Subcutaneous adipose tissue (tissue), 4 donors: ENCODE data around the gene ADAMTSL1. TPM values are rescaled to one million over a fixed set of nuclear protein-coding genes. Genes with fewer than 3 reads are reported as not detected.

Experiments used
- total RNA-seq, 4 donors: library from RNA; depleted of rRNA; stranded (reverse); fragments of >200 nt; gene quantifications; one replicate each; pipeline ENCODE4 v1.1.0, GENCODE V29; 2016
- TF ChIP-seq, protein P1 (sequence below): fragments of 450-650 bp; IDR thresholded peaks from one replicate; pipeline ENCODE4 v1.5.1; 2016; ENCODE audit warnings: low read depth, mild to moderate bottlenecking, control low read depth, antibody characterized with exemption, moderate library complexity

The ADAMTSL1 gene
- total RNA-seq, 4 donors from 2014 or later, result 0.49 to 16.4 (median 10.5) TPM

DNA sequence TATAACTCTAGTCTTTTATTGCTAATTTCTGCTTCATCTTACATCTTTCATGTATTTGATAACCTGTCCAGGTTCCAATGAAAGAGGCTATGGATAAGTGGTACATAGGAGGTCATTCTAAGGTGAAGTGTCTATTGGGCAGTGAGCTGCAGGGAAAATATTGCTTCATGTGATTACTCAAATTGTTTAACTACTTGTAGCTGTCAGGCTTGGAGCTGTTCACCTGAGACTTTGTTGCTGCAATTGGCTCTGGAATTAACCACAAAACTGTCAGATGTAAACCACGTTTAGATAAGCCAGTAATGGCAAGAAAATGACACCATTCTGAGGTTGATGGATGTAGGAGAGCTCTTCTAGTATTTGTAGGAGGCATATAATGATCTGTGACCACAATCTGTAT lies 26.0 kb downstream of the ADAMTSL1 start:
- TF ChIP-seq, protein P1, sequence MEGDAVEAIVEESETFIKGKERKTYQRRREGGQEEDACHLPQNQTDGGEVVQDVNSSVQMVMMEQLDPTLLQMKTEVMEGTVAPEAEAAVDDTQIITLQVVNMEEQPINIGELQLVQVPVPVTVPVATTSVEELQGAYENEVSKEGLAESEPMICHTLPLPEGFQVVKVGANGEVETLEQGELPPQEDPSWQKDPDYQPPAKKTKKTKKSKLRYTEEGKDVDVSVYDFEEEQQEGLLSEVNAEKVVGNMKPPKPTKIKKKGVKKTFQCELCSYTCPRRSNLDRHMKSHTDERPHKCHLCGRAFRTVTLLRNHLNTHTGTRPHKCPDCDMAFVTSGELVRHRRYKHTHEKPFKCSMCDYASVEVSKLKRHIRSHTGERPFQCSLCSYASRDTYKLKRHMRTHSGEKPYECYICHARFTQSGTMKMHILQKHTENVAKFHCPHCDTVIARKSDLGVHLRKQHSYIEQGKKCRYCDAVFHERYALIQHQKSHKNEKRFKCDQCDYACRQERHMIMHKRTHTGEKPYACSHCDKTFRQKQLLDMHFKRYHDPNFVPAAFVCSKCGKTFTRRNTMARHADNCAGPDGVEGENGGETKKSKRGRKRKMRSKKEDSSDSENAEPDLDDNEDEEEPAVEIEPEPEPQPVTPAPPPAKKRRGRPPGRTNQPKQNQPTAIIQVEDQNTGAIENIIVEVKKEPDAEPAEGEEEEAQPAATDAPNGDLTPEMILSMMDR, result no peak

DNA sequence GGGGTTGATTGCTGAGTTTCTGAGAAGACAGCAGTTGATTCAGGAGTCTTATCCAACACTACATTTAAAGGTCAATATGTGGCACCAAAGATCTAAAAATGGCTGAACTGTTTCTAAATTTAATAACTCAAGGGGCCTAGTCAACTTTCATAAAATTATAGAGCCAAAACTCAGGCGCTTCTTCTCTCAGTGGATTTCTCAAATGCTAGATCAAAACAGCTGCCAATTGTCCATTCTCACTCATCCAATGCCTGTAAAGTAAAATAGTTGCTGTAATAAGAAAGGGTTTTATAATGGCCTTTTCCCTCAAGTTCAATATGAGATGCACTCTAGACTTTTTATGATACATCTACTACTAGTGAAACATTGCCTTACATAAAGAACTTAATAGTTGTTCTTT lies 26.5 kb downstream of the ADAMTSL1 start:
- TF ChIP-seq, protein P1, result no peak

DNA sequence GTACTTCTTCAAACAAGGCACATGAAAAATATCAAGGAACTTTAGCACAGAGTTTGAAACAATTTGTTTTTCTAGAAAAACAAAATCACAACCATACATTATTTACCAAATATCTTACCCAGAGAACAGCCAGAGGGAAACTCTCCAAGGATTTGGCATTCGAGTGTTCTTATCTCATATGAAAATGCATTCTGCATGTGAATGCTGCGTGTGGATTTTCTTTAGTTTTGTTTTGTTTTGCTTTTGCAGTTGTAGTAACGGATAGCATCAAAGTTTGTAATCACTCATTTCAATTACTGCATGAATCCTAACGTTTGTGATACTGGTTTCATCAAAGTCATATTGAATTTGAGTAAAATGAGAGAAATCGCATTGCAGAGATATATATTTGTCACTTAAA lies 28.0 kb downstream of the ADAMTSL1 start:
- TF ChIP-seq, protein P1, result no peak

DNA sequence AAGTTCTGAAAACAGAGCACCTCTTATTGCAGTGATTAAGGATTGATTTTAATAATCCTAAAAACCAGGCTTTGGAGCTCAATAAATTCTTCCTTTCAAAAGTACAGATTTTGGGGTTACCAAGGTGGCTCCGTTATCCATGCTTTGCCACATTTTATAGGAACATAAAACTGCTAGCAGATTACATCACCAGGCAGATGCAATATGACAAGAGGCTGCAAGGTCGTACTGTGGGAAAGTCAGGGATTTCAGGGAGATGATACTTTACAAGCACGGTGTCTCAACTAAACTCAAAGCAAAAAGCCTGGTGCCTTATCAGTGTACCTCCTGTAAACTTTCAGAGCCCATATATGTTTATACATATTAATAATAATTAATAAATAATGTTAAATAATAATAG lies 28.6 kb downstream of the ADAMTSL1 start:
- TF ChIP-seq, protein P1, result no peak

DNA sequence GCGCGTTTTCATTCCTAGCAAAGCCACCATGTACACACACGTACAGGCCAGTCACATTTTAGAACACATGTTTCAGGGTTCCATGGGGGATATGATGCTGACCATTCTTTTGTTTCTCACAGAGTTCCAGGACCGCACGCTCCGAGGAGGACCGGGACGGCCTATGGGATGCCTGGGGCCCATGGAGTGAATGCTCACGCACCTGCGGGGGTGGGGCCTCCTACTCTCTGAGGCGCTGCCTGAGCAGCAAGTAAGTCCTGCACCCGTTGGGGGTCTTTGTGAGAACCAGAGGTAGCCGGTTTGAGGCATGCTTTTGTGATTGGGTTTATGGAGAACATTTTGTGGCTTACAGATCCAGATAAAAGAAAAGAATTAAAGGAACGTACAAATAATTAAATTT lies 30.8 kb downstream of the ADAMTSL1 start:
- TF ChIP-seq, protein P1, result no peak

DNA sequence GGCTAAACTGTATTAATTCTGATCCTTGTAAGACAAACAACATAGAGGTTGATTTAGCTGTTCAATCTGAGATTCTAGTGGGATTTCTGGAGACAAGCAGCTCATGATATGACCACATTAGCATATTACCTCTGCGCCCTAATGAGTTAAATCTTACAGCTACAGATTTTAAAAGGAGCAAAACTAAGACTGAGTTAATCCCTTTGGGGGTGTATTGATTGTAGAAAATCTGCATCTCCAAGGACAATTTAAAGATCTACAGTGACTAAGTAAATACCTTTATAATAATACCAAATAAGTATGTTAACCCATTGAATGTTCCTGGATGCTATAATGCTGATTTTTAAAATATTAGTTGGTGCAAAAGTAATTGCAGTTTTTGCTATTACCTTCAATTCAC lies 33.2 kb downstream of the ADAMTSL1 start:
- TF ChIP-seq, protein P1, result no peak

DNA sequence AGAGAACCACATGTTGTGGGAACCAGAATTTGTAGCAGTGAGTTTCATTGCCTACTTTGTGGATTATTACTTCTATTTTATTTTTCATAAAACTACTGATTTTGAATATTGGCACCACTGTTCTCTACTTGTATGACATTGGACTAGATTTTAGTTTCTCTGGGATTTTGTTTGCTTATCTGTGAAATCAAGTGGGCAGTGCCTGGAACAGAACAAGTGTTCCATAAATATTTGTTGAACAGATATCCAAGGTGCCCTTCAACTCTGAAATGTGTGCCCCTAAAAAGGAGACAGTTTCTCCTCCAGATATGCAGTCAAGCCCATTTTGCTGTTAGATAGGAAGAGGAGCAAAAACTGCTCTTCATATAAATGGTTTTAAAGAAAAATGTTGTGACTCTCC lies 42.6 kb downstream of the ADAMTSL1 start:
- TF ChIP-seq, protein P1, result no peak

DNA sequence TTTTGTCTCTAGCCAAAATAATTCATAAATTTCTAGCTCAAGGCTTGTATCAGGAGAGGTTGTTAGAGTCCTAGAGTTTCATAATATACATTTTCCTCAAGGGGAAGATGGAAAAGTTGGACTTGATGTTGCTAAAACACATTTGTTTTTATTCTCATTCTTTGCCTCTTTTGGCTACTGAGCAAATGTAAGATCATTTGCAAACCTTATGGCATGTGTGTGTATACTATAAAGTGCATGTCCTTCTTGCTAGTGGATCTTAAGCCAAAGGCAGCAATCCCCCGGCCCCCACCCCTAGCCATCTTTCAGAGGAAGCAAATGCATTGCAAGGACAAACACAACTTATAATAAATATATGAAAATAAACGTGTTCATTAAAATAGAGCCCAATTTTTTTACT lies 43.0 kb downstream of the ADAMTSL1 start:
- TF ChIP-seq, protein P1, result no peak
